Measurements from ENCODE around the gene FBXO48. TPM values are rescaled to one million over a fixed set of nuclear protein-coding genes. Genes with fewer than 3 reads are reported as not detected.

The FBXO48 gene
- total and polyA plus RNA-seq, 2 donors: 0.68 to 1.2 TPM

- 57% methylated on average over 2 of the region's 2 CpGs for WGBS
- no peak for DNase-seq (ENCODE audit: extremely low spot score)
- Histone ChIP-seq H3K36me3 (ENCODE audit: insufficient read depth) (no peaks in the 10 kb centered on the region), H3K27ac (ENCODE audit: low read depth) (no peak overlapping the region), H3K4me1 (ENCODE audit: insufficient read depth) (no peaks in the 10 kb centered on the region), H3K4me3 (ENCODE audit: low read depth, low read length) (no peak overlapping the region)
Observed at GRCh38 chr2:68423966-68424650, 43.0 kb downstream of the FBXO48 start.

- H3K27ac ChIP-seq (ENCODE audit: low read depth): no peak overlapping the region
- DNase-seq (ENCODE audit: extremely low spot score): no peak
- H3K36me3 ChIP-seq (ENCODE audit: insufficient read depth): no peaks in the 10 kb centered on the region
- H3K4me1 ChIP-seq (ENCODE audit: insufficient read depth): no peaks in the 10 kb centered on the region
- no peak overlapping the region for H3K4me3 ChIP-seq (ENCODE audit: low read depth, low read length)
- WGBS: 78% methylated on average over 3 of the region's 3 CpGs
Observed at GRCh38 chr2:68420254-68420910, 46.7 kb downstream of the FBXO48 start.

- Histone ChIP-seq H3K27ac (ENCODE audit: low read depth) (no peak overlapping the region), H3K4me3 (ENCODE audit: low read depth, low read length) (no peak overlapping the region), H3K4me1 (ENCODE audit: insufficient read depth) (no peaks in the 10 kb centered on the region), H3K36me3 (ENCODE audit: insufficient read depth) (no peaks in the 10 kb centered on the region)
- WGBS: 78% methylated on average over 3 of the region's 3 CpGs
- no peak for DNase-seq (ENCODE audit: extremely low spot score)
Observed at GRCh38 chr2:68418855-68419254, 48.2 kb downstream of the FBXO48 start.

- WGBS: 69% methylated on average over 1 of the region's 1 CpG
- Histone ChIP-seq H3K4me3 (ENCODE audit: low read depth, low read length) (no peak overlapping the region), H3K4me1 (ENCODE audit: insufficient read depth) (no peaks in the 10 kb centered on the region), H3K36me3 (ENCODE audit: insufficient read depth) (no peaks in the 10 kb centered on the region), H3K27ac (ENCODE audit: low read depth) (no peak overlapping the region)
- DNase-seq (ENCODE audit: extremely low spot score): no peak
Observed at GRCh38 chr2:68418419-68418818, 48.7 kb downstream of the FBXO48 start.

GRCh38 chr2:68417926-68418325, 49.2 kb downstream of the FBXO48 start:
- 38% methylated on average over 1 of the region's 1 CpG for WGBS
- no peak for DNase-seq (ENCODE audit: extremely low spot score)
- Histone ChIP-seq H3K4me1 (ENCODE audit: insufficient read depth) (no peaks in the 10 kb centered on the region), H3K4me3 (ENCODE audit: low read depth, low read length) (no peak overlapping the region), H3K27ac (ENCODE audit: low read depth) (no peak overlapping the region), H3K36me3 (ENCODE audit: insufficient read depth) (no peaks in the 10 kb centered on the region)

GRCh38 chr2:68416081-68416675, 50.9 kb downstream of the FBXO48 start:
- Histone ChIP-seq H3K36me3 (ENCODE audit: insufficient read depth) (no peaks in the 10 kb centered on the region), H3K4me3 (ENCODE audit: low read depth, low read length) (no peak overlapping the region), H3K27ac (ENCODE audit: low read depth) (no peak overlapping the region), H3K4me1 (ENCODE audit: insufficient read depth) (no peaks in the 10 kb centered on the region)
- DNase-seq (ENCODE audit: extremely low spot score): no peak
- whole genome bisulfite sequencing: 95% methylated on average over 9 of the region's 9 CpGs

GRCh38 chr2:68415521-68415920, 51.6 kb downstream of the FBXO48 start:
- Histone ChIP-seq H3K4me3 (ENCODE audit: low read depth, low read length) (no peak overlapping the region), H3K36me3 (ENCODE audit: insufficient read depth) (no peaks in the 10 kb centered on the region), H3K4me1 (ENCODE audit: insufficient read depth) (no peaks in the 10 kb centered on the region), H3K27ac (ENCODE audit: low read depth) (no peak overlapping the region)
- no peak for DNase-seq (ENCODE audit: extremely low spot score)

GRCh38 chr2:68414876-68415275, 52.2 kb downstream of the FBXO48 start:
- no peak overlapping the region for H3K27ac ChIP-seq (ENCODE audit: low read depth)
- H3K4me3 ChIP-seq (ENCODE audit: low read depth, low read length): no peak overlapping the region
- no peaks in the 10 kb centered on the region for H3K4me1 ChIP-seq (ENCODE audit: insufficient read depth)
- DNase-seq (ENCODE audit: extremely low spot score): no peak
- WGBS: 68% methylated on average over 3 of the region's 3 CpGs
- no peaks in the 10 kb centered on the region for H3K36me3 ChIP-seq (ENCODE audit: insufficient read depth)

GRCh38 chr2:68414452-68414851, 52.6 kb downstream of the FBXO48 start:
- Histone ChIP-seq H3K36me3 (ENCODE audit: insufficient read depth) (no peaks in the 10 kb centered on the region), H3K27ac (ENCODE audit: low read depth) (no peak overlapping the region), H3K4me3 (ENCODE audit: low read depth, low read length) (no peak overlapping the region), H3K4me1 (ENCODE audit: insufficient read depth) (no peaks in the 10 kb centered on the region)
- no peak for DNase-seq (ENCODE audit: extremely low spot score)

GRCh38 chr2:68413466-68413865, 53.6 kb downstream of the FBXO48 start:
- DNase-seq (ENCODE audit: extremely low spot score): no peak
- Histone ChIP-seq H3K36me3 (ENCODE audit: insufficient read depth) (no peaks in the 10 kb centered on the region), H3K4me3 (ENCODE audit: low read depth, low read length) (no peak overlapping the region), H3K27ac (ENCODE audit: low read depth) (no peak overlapping the region), H3K4me1 (ENCODE audit: insufficient read depth) (no peaks in the 10 kb centered on the region)
- WGBS: 93% methylated on average over 2 of the region's 2 CpGs

- no peak for DNase-seq (ENCODE audit: extremely low spot score)
- WGBS: 56% methylated on average over 4 of the region's 4 CpGs
- no peak overlapping the region for H3K4me3 ChIP-seq (ENCODE audit: low read depth, low read length)
- H3K4me1 ChIP-seq (ENCODE audit: insufficient read depth): no peaks in the 10 kb centered on the region
- H3K36me3 ChIP-seq (ENCODE audit: insufficient read depth): no peaks in the 10 kb centered on the region
- H3K27ac ChIP-seq (ENCODE audit: low read depth): no peak overlapping the region
Observed at GRCh38 chr2:68412127-68412819, 54.8 kb downstream of the FBXO48 start.

- Histone ChIP-seq H3K4me3 (ENCODE audit: low read depth, low read length) (no peak overlapping the region), H3K27ac (ENCODE audit: low read depth) (no peak overlapping the region), H3K4me1 (ENCODE audit: insufficient read depth) (no peaks in the 10 kb centered on the region), H3K36me3 (ENCODE audit: insufficient read depth) (no peaks in the 10 kb centered on the region)
- DNase-seq (ENCODE audit: extremely low spot score): no peak
- WGBS: 78% methylated on average over 4 of the region's 4 CpGs
Observed at GRCh38 chr2:68411397-68412126, 55.5 kb downstream of the FBXO48 start.
